ENCODE results near the gene TMEM88. TPM values are rescaled to one million over a fixed set of nuclear protein-coding genes. Genes with fewer than 3 reads are reported as not detected.
A peak's percentile ranks its signal among the peaks of the same experiment; 100 is the strongest.

Gene TMEM88
- total and polyA plus RNA-seq, 2 of the 13 experiments (the other 11 are each of a cell fraction or from before 2014, with no cell fraction given), result 0.31 to 0.66 TPM

DNA sequence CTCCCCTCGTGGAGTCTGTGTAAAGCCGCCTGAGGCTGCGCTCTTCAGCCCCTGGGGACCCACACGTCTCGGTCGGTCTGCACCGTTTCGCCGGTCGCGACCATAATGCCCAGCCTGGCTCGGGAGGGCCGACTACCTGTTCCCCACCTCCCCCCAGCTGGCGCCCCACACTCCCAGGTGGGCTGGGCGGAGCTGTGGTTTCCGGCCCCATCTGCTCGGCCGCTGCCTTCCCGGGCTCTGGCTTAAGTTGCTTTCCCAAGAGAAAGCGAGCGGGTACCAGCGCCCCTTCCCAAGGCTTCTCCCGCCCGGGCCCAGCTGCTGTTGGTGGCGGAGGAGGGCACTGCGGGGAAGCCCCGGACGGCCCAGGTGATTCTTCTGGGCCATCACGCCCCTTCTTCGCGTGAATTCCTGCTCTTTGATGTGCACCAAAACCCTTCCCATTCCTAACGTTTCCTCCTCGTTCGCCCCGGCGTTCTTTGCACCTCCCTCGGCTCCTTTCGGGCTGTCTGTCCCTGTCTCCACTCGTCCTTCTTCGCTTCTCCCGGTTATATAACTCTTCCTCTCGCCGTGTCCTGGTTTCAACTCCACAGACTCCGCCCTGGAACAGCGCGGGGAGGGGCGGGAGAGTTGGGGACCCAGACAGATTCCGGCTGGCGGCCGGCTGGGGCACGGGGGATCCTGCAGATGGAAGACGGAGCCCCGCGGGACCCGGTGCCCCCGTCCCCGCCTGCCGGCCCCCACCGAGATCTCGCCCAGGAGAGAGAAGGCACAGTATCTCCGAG, 18.9 kb upstream of the TMEM88 start (continued):
- no peak for TF ChIP-seq CENPX (CRISPR knock-in tag; IDR thresholded peaks at IDR 0.05)
- TF ChIP-seq, protein P1, sequence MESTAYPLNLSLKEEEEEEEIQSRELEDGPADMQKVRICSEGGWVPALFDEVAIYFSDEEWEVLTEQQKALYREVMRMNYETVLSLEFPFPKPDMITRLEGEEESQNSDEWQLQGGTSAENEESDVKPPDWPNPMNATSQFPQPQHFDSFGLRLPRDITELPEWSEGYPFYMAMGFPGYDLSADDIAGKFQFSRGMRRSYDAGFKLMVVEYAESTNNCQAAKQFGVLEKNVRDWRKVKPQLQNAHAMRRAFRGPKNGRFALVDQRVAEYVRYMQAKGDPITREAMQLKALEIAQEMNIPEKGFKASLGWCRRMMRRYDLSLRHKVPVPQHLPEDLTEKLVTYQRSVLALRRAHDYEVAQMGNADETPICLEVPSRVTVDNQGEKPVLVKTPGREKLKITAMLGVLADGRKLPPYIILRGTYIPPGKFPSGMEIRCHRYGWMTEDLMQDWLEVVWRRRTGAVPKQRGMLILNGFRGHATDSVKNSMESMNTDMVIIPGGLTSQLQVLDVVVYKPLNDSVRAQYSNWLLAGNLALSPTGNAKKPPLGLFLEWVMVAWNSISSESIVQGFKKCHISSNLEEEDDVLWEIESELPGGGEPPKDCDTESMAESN (CRISPR knock-in tag; conservative IDR thresholded peaks at IDR 0.05), result no peak
- TF ChIP-seq, protein P2, sequence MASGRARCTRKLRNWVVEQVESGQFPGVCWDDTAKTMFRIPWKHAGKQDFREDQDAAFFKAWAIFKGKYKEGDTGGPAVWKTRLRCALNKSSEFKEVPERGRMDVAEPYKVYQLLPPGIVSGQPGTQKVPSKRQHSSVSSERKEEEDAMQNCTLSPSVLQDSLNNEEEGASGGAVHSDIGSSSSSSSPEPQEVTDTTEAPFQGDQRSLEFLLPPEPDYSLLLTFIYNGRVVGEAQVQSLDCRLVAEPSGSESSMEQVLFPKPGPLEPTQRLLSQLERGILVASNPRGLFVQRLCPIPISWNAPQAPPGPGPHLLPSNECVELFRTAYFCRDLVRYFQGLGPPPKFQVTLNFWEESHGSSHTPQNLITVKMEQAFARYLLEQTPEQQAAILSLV (CRISPR knock-in tag; IDR thresholded peaks at IDR 0.05; ENCODE audit: borderline replicate concordance), result peak; percentile 9; the same call in 1 of the 2 replicates
- TF ChIP-seq, protein P3, sequence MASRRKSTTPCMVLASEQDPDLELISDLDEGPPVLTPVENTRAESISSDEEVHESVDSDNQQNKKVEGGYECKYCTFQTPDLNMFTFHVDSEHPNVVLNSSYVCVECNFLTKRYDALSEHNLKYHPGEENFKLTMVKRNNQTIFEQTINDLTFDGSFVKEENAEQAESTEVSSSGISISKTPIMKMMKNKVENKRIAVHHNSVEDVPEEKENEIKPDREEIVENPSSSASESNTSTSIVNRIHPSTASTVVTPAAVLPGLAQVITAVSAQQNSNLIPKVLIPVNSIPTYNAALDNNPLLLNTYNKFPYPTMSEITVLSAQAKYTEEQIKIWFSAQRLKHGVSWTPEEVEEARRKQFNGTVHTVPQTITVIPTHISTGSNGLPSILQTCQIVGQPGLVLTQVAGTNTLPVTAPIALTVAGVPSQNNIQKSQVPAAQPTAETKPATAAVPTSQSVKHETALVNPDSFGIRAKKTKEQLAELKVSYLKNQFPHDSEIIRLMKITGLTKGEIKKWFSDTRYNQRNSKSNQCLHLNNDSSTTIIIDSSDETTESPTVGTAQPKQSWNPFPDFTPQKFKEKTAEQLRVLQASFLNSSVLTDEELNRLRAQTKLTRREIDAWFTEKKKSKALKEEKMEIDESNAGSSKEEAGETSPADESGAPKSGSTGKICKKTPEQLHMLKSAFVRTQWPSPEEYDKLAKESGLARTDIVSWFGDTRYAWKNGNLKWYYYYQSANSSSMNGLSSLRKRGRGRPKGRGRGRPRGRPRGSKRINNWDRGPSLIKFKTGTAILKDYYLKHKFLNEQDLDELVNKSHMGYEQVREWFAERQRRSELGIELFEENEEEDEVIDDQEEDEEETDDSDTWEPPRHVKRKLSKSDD (CRISPR knock-in tag; IDR thresholded peaks at IDR 0.05; ENCODE audit: low read depth), result no peak; the same call in 1 of the 2 replicates
- TF ChIP-seq KDM1A (CRISPR knock-in tag; IDR thresholded peaks at IDR 0.05), result no peak
- TF ChIP-seq SNAPC2 (CRISPR knock-in tag; IDR thresholded peaks at IDR 0.05), result no peak
- TF ChIP-seq, protein P4, sequence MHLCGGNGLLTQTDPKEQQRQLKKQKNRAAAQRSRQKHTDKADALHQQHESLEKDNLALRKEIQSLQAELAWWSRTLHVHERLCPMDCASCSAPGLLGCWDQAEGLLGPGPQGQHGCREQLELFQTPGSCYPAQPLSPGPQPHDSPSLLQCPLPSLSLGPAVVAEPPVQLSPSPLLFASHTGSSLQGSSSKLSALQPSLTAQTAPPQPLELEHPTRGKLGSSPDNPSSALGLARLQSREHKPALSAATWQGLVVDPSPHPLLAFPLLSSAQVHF (CRISPR knock-in tag; IDR thresholded peaks at IDR 0.05), result no peak
- TF ChIP-seq, protein P5, sequence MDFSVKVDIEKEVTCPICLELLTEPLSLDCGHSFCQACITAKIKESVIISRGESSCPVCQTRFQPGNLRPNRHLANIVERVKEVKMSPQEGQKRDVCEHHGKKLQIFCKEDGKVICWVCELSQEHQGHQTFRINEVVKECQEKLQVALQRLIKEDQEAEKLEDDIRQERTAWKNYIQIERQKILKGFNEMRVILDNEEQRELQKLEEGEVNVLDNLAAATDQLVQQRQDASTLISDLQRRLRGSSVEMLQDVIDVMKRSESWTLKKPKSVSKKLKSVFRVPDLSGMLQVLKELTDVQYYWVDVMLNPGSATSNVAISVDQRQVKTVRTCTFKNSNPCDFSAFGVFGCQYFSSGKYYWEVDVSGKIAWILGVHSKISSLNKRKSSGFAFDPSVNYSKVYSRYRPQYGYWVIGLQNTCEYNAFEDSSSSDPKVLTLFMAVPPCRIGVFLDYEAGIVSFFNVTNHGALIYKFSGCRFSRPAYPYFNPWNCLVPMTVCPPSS (IDR thresholded peaks at IDR 0.05), result no peak
- no peak for TF ChIP-seq U2AF2 (IDR thresholded peaks at IDR 0.05; ENCODE audit: low read depth, low read length)
- TF ChIP-seq ZNF543 (CRISPR knock-in tag; IDR thresholded peaks at IDR 0.05), result peak; percentile 59; the same call in 1 of the 2 replicates
- TF ChIP-seq SP4 (CRISPR knock-in tag; IDR thresholded peaks at IDR 0.05), result no peak
- no peak for TF ChIP-seq GTF2F1 (IDR thresholded peaks at IDR 0.05; ENCODE audit: low read length)
- TF ChIP-seq, protein P6, sequence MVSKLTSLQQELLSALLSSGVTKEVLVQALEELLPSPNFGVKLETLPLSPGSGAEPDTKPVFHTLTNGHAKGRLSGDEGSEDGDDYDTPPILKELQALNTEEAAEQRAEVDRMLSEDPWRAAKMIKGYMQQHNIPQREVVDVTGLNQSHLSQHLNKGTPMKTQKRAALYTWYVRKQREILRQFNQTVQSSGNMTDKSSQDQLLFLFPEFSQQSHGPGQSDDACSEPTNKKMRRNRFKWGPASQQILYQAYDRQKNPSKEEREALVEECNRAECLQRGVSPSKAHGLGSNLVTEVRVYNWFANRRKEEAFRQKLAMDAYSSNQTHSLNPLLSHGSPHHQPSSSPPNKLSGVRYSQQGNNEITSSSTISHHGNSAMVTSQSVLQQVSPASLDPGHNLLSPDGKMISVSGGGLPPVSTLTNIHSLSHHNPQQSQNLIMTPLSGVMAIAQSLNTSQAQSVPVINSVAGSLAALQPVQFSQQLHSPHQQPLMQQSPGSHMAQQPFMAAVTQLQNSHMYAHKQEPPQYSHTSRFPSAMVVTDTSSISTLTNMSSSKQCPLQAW (CRISPR knock-in tag; IDR thresholded peaks at IDR 0.05), result no peak
- TF ChIP-seq ZNF484 (CRISPR knock-in tag; IDR thresholded peaks at IDR 0.05; ENCODE audit: borderline replicate concordance, low read depth), result no peak
- TF ChIP-seq NRL (CRISPR knock-in tag; IDR thresholded peaks at IDR 0.05; ENCODE audit: borderline replicate concordance), result no peak
- no peak for TF ChIP-seq TOE1 (CRISPR knock-in tag; IDR thresholded peaks at IDR 0.05)
- no peak for TF ChIP-seq ISX (CRISPR knock-in tag; conservative IDR thresholded peaks at IDR 0.05)
- TF ChIP-seq SMARCC2 (IDR thresholded peaks at IDR 0.05), result no peak
- peak; percentile 4; the same call in 1 of the 2 replicates for TF ChIP-seq GZF1 (CRISPR knock-in tag; IDR thresholded peaks at IDR 0.05)
- no peak for TF ChIP-seq KDM6A (CRISPR knock-in tag; IDR thresholded peaks at IDR 0.05; ENCODE audit: low read depth)
- TF ChIP-seq ZNF629 (CRISPR knock-in tag; conservative IDR thresholded peaks at IDR 0.05), result no peak; the same call in 1 of the 2 replicates

Measured in HepG2 (cell line).